HG02763 (cell line): ENCODE results near the gene ATN1.
A peak's percentile ranks its signal among the peaks of the same experiment; 100 is the strongest.
"Not testable (repeated sequence)": the region's sequence is repeated elsewhere in the genome, so short reads cannot be mapped to it uniquely, and the experiment has no call there.

Source experiments
- ATAC-seq: cut with Tn5 transposase; IDR thresholded peaks from one replicate; pipeline ENCODE4 v1.9.1; 2021; ENCODE audit warnings: mild to moderate bottlenecking, moderate library complexity; ENCODE audit not compliant: unreplicated experiment

ATN1 gene

DNA sequence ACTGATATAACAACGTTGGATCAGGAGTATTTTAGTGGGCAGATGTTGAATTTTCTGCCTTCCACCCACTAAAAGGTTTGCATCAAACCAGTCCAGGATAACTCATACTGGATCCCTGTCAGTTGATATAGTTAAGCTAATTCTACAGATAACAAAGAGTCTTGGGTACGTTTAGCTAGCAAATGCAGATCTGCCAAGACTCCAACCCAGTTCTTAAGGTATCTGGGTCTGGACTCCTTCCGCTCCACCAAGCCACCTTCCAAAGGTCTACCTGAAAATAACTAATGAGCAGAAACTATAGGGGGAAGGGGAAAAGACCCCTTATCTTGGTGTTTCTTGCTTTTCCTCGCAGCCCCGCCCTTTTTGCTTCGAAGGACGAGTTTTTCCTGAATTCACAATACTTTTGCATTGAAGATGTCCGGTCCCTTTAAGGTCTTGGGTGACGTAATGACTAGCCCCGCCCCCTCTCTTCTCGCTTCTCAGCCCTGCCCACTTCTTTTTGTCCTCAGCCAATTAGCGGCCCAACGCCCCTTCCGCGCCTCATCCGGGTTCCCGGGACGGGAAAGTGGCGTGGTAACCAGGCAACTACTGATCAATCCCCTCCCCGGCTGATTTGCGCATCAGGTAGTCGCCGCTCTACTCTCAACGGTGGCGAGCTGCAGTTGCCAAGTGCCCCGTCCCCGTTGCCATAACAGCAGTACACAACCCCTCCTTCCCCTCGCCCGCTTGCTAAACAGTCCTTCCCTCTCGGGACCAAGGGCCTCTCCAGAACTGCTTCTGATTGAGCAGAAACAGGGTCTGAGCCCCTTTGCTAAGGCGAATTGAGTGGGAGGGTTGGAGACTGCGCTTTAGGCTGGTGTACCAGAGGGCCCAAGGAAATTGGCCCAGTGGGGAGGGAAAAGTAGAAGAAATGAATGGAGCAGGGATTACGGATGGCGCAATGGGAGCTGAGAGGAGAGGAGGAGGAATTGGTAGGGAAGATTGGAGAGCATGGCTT is 23.2 kb upstream of the ATN1 start, which contains the start of gene LRRC23:
Gene LRRC23 (plus strand): TSS at position 543 of the 997 bp plus-strand sequence. CDS start 812 bp downstream, outside the sequence.
- ATAC-seq: peak; percentile 93

DNA sequence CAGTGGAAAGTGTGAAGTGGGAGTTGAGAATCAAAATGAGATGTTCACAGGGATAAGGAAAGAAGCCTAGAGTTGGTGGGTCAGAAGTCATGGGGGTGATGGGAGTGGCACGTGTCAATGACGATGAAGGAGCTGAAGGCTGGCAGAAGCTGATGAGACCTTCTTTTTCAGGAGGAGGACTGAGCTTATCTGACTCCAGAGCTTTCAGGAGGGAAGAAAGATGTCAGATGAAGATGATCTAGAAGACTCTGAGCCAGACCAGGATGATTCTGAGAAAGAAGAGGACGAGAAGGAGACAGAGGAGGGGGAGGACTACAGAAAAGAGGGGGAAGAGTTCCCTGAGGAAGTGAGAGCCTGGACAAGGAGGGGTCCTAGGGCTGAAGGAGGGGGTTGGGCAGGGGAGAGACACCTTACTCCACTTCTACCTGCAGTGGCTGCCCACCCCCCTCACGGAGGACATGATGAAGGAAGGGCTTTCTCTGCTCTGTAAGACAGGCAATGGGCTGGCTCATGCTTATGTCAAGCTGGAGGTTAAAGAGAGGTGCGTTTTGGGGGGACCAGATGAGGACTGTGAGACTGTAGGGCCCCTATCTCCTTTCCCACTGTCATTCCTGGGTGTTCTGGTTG is 22.2 kb upstream of the ATN1 start:
- no peak for ATAC-seq

DNA sequence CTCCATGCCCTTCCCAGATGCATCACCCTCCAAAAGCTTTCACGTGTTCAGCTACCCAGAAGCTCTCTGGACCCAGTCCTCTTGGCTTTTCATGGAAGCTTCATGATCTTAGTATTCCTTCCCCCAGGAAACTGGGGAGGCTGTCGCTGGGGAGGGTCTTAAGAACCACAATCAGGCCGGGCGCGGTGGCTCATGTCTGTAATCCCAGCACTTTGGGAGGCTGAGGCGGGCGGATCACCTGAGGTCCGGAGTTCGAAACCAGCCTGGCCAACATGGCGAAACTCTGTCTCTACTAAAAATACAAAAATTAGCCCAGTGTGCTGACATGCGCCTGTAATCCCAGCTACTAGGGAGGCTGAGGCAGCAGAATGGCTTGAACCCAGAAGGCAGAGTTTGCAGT is 19.6 kb upstream of the ATN1 start:
- ATAC-seq: not testable (repeated sequence)

- ATAC-seq: no peak
Measured at GRCh38 chr12:6909421-6910145, 18.2 kb upstream of the ATN1 start.

- ATAC-seq: no peak
Measured at GRCh38 chr12:6912164-6912935, 15.4 kb upstream of the ATN1 start.

DNA sequence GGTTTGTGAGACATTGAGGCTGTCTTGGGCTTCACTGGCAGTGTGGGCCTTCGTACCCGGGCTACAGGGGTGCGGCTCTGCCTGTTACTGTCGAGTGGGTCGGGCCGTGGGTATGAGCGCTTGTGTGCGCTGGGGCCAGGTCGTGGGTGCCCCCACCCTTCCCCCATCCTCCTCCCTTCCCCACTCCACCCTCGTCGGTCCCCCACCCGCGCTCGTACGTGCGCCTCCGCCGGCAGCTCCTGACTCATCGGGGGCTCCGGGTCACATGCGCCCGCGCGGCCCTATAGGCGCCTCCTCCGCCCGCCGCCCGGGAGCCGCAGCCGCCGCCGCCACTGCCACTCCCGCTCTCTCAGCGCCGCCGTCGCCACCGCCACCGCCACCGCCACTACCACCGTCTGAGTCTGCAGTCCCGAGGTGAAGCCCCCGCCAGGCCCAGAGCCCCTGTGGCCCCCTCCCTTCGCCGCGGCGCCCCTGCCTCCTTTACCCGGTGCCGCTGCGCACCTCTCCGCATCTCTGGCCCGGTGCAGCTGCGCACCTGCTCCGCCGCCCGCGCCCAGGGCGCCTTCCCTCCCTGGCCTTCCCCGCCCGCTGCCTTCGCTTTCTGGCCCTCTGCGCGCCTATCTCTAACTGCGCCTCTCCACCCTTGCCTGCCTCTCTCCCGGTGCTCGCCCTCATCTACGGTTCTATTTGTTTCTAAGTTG is 13.4 kb upstream of the ATN1 start, which contains the start of gene ENO2:
Gene ENO2 (plus strand): TSS at position 335 of the 701 bp plus-strand sequence. CDS start 1,253 bp downstream, outside the sequence.
- ATAC-seq: peak; percentile 61

- ATAC-seq: no peak
Measured at GRCh38 chr12:6914947-6915788, 12.6 kb upstream of the ATN1 start.

GRCh38 chr12:6915789-6916285 is 11.9 kb upstream of the ATN1 start:
- ATAC-seq: no peak

DNA sequence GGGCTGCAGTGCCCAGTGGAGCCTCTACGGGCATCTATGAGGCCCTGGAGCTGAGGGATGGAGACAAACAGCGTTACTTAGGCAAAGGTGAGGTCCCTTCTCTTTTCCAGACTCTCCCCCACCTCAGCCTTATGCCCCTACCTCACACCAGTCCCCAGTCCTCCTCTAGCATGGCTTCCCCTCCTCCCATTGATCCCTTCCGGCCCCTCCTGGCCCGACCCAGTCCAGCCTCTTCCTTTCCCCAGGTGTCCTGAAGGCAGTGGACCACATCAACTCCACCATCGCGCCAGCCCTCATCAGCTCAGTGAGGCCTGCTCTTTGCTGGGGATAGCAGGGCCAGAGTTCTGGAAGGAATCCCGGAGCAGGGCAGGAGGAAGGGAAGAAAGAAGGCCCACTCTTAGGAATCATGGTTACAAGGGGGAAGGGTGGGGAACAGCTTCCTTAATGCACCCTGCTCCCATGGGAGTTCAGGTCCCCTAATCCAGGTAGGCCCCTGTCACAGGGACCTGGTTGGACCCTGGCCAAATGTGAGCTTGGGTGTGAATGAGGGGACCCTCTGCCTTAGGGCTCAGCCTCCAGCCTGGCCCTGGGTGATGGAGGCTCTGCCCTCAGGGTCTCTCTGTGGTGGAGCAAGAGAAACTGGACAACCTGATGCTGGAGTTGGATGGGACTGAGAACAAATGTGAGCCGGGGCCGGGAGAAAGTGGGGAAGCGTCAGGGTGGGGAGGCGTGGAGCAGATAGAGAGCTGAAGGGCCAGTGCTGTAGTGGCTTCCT is 11.1 kb upstream of the ATN1 start:
- ATAC-seq: no peak

- ATAC-seq: no peak
Measured at GRCh38 chr12:6917491-6918231, 10.1 kb upstream of the ATN1 start.

DNA sequence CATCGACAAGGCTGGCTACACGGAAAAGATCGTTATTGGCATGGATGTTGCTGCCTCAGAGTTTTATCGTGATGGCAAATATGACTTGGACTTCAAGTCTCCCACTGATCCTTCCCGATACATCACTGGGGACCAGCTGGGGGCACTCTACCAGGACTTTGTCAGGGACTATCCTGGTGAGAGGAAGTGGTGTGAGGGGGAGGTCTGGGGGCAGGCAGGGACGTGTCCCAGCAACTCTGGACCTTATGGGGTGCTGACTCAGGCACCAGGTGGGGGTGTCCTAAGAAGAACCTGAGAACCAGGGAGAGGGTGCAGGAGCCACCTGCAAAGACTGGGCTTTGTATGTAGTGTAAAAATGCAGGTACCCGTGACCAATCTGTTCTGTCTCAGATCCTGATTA is 8.2 kb upstream of the ATN1 start:
- ATAC-seq: no peak

GRCh38 chr12:6921539-6921938 is 6.2 kb upstream of the ATN1 start:
- ATAC-seq: no peak

- ATAC-seq: no peak
Measured at GRCh38 chr12:6921996-6922946, 5.5 kb upstream of the ATN1 start.

- ATAC-seq: no peak
Measured at GRCh38 chr12:6923003-6923732, 4.6 kb upstream of the ATN1 start.

DNA sequence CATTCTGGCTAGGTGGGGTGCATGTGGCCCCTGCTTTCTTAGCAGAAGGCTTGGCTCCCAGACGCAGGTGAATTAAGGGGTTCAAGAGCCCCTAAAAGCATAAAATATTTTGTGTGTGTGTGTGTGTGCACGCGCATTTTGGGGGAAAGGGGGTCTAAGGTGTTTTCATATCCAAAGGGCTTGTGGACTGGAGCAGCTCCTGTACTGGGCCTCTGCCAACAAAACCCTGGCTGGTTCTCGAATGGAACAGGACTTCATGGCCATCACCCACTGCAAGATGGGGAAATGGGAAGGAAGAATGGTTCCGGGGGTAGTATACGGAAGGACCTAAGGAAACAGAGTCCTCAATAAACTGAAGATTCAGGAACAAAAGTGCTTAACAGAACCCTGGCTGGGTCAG is 3.9 kb upstream of the ATN1 start:
- ATAC-seq: no peak

- ATAC-seq: no peak
Measured at GRCh38 chr12:6925239-6925539, 2.6 kb upstream of the ATN1 start.
